ENCODE data around the gene LAMC3. TPM values are rescaled to one million over a fixed set of nuclear protein-coding genes. Genes with fewer than 3 reads are reported as not detected.

LAMC3 gene
- total RNA-seq, 2 experiments from 2014 or later, result 0.19 to 2.2 TPM

DNA sequence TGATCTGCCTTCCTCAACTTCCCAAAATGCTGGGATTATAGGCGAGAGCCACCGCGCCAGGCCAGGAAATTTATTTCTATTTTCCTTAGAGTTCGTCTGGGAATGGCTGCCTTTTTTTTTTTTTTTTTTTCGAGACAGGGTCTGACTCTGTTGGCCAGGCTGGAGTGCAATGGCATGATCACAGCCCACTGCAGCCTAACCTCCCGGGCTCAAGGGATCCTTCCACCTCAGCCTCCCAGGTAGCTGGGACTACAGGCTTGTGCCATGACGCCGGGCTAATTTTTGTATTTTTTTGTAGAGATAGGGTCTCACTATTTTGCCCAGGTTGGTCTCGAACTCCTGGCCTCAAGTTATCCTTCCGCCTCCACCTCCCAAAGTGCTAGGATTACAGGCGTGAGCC is 888 bp upstream of the LAMC3 start:
- intact Hi-C loops (cut with micrococcal nuclease; ENCODE audit: unreplicated experiment), result no loop called here
- Histone ChIP-seq H3K27ac (ENCODE audit: low read depth, low read length, poor library complexity, severe bottlenecking) (no peak overlapping the region), H2AFZ (ENCODE audit: low read length) (no peak overlapping the region), H3K36me3 (ENCODE audit: insufficient read depth, low read length) (no peaks in the 10 kb centered on the region), H3K4me1 (ENCODE audit: insufficient read depth, low read length, poor library complexity, severe bottlenecking) (no peaks in the 10 kb centered on the region), H3K4me3 (ENCODE audit: low read depth, low read length, poor library complexity, severe bottlenecking) (no peak overlapping the region), H3K9me2 (ENCODE audit: insufficient read depth, low read length) (no peaks in the 10 kb centered on the region), H4K20me1 (ENCODE audit: insufficient read depth, low read length) (no peaks in the 10 kb centered on the region), H3K4me2 (ENCODE audit: low read length) (no peak overlapping the region), H3K9me3 (ENCODE audit: low read length) (no peaks in the 10 kb centered on the region), H3K79me2 (ENCODE audit: insufficient read depth, low read depth, low read length) (no peaks in the 10 kb centered on the region)
- ChIA-PET POLR2A (no interaction called here), CTCF (ENCODE audit: unreplicated experiment) (no interaction called here)
- no peak for TF ChIP-seq EZH2phosphoT487 (IDR thresholded peaks at IDR 0.05; ENCODE audit: borderline replicate concordance, low read depth, low read length)
- BruUV-seq (replicated peaks), result no TSS peak
- no peak for DNase-seq (ENCODE audit: low spot score)

DNA sequence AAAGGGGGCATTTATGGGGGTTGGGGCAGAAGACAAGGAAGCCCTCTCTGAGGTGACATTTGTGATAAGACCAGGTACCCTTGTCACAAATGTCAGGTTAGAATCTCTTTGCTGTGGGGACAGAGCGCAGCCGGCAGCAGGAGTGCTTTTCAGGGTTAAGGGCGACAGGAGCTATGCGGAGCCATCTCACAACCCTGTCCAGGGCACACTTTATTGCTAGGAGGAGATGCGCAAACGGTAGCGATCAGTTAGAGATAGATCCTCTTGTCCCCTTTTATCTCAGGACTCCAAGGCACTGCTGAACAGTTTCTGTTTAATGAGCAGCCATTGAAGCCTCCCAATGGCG is 438 bp upstream of the LAMC3 start:
- Histone ChIP-seq H3K27ac (ENCODE audit: low read depth, low read length, poor library complexity, severe bottlenecking) (no peak overlapping the region), H3K4me1 (ENCODE audit: insufficient read depth, low read length, poor library complexity, severe bottlenecking) (no peaks in the 10 kb centered on the region), H3K36me3 (ENCODE audit: insufficient read depth, low read length) (no peaks in the 10 kb centered on the region), H3K4me3 (ENCODE audit: low read depth, low read length, poor library complexity, severe bottlenecking) (no peak overlapping the region), H4K20me1 (ENCODE audit: insufficient read depth, low read length) (no peaks in the 10 kb centered on the region), H3K4me2 (ENCODE audit: low read length) (no peak overlapping the region), H3K9me2 (ENCODE audit: insufficient read depth, low read length) (no peaks in the 10 kb centered on the region), H2AFZ (ENCODE audit: low read length) (no peak overlapping the region), H3K79me2 (ENCODE audit: insufficient read depth, low read depth, low read length) (no peaks in the 10 kb centered on the region), H3K9me3 (ENCODE audit: low read length) (no peaks in the 10 kb centered on the region)
- TF ChIP-seq EZH2phosphoT487 (IDR thresholded peaks at IDR 0.05; ENCODE audit: borderline replicate concordance, low read depth, low read length), result no peak
- CTCF ChIA-PET (ENCODE audit: unreplicated experiment), result no interaction called here
- DNase-seq (ENCODE audit: low spot score), result no peak
- intact Hi-C loops (cut with micrococcal nuclease; ENCODE audit: unreplicated experiment), result no loop called here
- POLR2A ChIA-PET, result no interaction called here
- no TSS peak for BruUV-seq (replicated peaks)

DNA sequence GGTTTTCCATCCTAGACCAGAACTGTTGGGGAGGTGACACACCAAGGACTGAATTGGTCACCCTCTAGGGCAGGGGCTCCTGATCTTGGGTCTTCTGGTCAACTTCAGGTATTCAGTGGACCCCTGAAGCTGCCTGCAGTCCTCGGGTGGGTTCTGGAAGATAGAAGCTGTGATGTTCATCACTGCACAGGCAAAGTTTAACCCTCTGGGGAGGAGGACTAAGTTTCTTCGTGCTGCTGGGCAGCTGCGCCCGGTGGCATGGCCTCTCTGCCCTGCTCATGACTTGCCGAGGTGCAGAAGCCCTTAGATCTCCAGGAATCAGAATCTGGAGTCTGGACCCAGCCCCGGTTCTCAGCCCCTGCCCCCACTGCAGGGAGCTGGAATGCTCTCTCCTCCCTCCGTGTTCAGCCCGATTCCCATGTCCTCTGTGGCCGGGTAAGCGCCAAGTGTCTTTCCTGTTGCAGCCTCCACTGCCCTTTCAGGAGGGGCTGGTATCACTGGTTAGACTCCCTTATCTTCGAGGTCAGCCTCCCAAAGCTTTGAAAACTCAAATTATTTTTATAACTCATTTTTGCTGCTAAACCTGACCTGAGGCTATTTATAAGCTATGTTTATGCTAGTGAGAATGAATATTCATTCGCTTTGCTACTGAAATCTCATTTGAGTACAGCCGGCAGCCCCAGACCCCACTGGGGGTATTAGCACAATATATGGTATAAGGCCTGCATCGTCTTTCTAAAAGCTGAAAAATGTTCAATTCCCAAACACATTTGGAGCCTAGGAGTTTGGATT is 1.7 kb downstream of the LAMC3 start:
- Histone ChIP-seq H3K4me1 (ENCODE audit: insufficient read depth, low read length, poor library complexity, severe bottlenecking) (no peaks in the 10 kb centered on the region), H4K20me1 (ENCODE audit: insufficient read depth, low read length) (no peaks in the 10 kb centered on the region), H3K4me3 (ENCODE audit: low read depth, low read length, poor library complexity, severe bottlenecking) (no peak overlapping the region), H3K27ac (ENCODE audit: low read depth, low read length, poor library complexity, severe bottlenecking) (no peak overlapping the region), H3K9me2 (ENCODE audit: insufficient read depth, low read length) (no peaks in the 10 kb centered on the region), H3K9me3 (ENCODE audit: low read length) (no peaks in the 10 kb centered on the region), H3K79me2 (ENCODE audit: insufficient read depth, low read depth, low read length) (no peaks in the 10 kb centered on the region), H3K36me3 (ENCODE audit: insufficient read depth, low read length) (no peaks in the 10 kb centered on the region), H3K4me2 (ENCODE audit: low read length) (no peak overlapping the region), H2AFZ (ENCODE audit: low read length) (no peak overlapping the region)
- TF ChIP-seq CTCF (conservative IDR thresholded peaks at IDR 0.05; ENCODE audit: low read length), result no peak
- TF ChIP-seq EZH2phosphoT487 (IDR thresholded peaks at IDR 0.05; ENCODE audit: borderline replicate concordance, low read depth, low read length), result no peak
- no TSS peak for BruUV-seq (replicated peaks)
- POLR2A ChIA-PET, result interaction anchor here (0.6 kb wide), 1 partner anchor 31 kb away, joined by 4 read pairs; no protein-coding TSS in a partner anchor
- intact Hi-C loops (cut with micrococcal nuclease; ENCODE audit: unreplicated experiment), result no loop called here
- no peak for DNase-seq (ENCODE audit: low spot score)
- CTCF ChIA-PET (ENCODE audit: unreplicated experiment), result interaction anchor here (0.6 kb wide), 1 partner anchor 227 kb away, joined by 3 read pairs; no protein-coding TSS in a partner anchor
